H9 (cell line): ENCODE measurements around the gene INTS12. TPM values are rescaled to one million over a fixed set of nuclear protein-coding genes. Genes with fewer than 3 reads are reported as not detected.

Experiments
- DNase-seq: peaks from one replicate; pipeline ENCODE4 v3.0.0-alpha.2; 2017
- H2AFZ ChIP-seq: one replicate; pipeline ENCODE4 v1.6.1; 2013; ENCODE audit warnings: mild to moderate bottlenecking, low read length, control low read depth, moderate library complexity
- H2AK5ac ChIP-seq: 2 replicates; pipeline ENCODE4 v1.6.1; 2013; ENCODE audit warnings: low read length, control low read depth, mixed read lengths; ENCODE audit not compliant: insufficient read length
- H2BK120ac ChIP-seq: one replicate; pipeline ENCODE4 v1.6.1; 2013; ENCODE audit warnings: low read depth, mild to moderate bottlenecking, low read length, control low read depth, inconsistent platforms; ENCODE audit not compliant: poor library complexity, severe bottlenecking
- H2BK12ac ChIP-seq: 2 replicates; pipeline ENCODE4 v1.6.1; 2013; ENCODE audit warnings: low read length, control low read depth, mixed read lengths, low read depth; ENCODE audit not compliant: insufficient read length
- H2BK15ac ChIP-seq: 2 replicates; pipeline ENCODE4 v1.6.1; 2013; ENCODE audit warnings: low read depth, low read length, control low read depth
- H2BK20ac ChIP-seq: one replicate; pipeline ENCODE4 v1.6.1; 2013; ENCODE audit warnings: low read depth, mild to moderate bottlenecking, low read length, control low read depth, inconsistent platforms; ENCODE audit not compliant: poor library complexity, severe bottlenecking
- H2BK5ac ChIP-seq: 2 replicates; pipeline ENCODE4 v1.6.1; 2013; ENCODE audit warnings: low read length, control low read depth, mixed read lengths; ENCODE audit not compliant: insufficient read length
- H3K14ac ChIP-seq: 2 replicates; pipeline ENCODE4 v1.6.1; 2013; ENCODE audit warnings: low read length, control low read depth; ENCODE audit not compliant: insufficient read depth
- H3K18ac ChIP-seq: 2 replicates; pipeline ENCODE4 v1.6.1; 2013; ENCODE audit warnings: low read depth, mild to moderate bottlenecking, mixed read lengths, low read length, control low read depth; ENCODE audit not compliant: insufficient read length
- H3K23ac ChIP-seq: 2 replicates; pipeline ENCODE4 v1.6.1; 2013; ENCODE audit warnings: low read length, control low read depth, mixed read lengths, low read depth; ENCODE audit not compliant: insufficient read length
- H3K23me2 ChIP-seq: 2 replicates; pipeline ENCODE4 v1.6.1; 2013; ENCODE audit warnings: low read depth, mild to moderate bottlenecking, mixed read lengths, low read length, control low read depth; ENCODE audit not compliant: insufficient read length, poor library complexity, severe bottlenecking
- H3K27ac ChIP-seq: 2 replicates; pipeline ENCODE4 v1.5.1; 2013; ENCODE audit warnings: low read length, control low read depth, mixed read lengths, low read depth; ENCODE audit not compliant: insufficient read length
- H3K27me3 ChIP-seq: 2 replicates; pipeline ENCODE4 v1.6.1; 2013; ENCODE audit warnings: low read length, control low read depth, inconsistent platforms; ENCODE audit not compliant: insufficient read depth
- H3K4ac ChIP-seq: 2 replicates; pipeline ENCODE4 v1.6.1; 2013; ENCODE audit warnings: low read depth, mild to moderate bottlenecking, control low read depth, inconsistent platforms, low read length, moderate library complexity
- H3K4me1 ChIP-seq: 2 replicates; pipeline ENCODE4 v1.6.1; 2013; ENCODE audit warnings: low read length, control low read depth, inconsistent platforms; ENCODE audit not compliant: insufficient read depth
- H3K4me2 ChIP-seq: 2 replicates; pipeline ENCODE4 v1.6.1; 2013; ENCODE audit warnings: low read length, control low read depth, mixed read lengths; ENCODE audit not compliant: insufficient read length, insufficient read depth
- H3K56ac ChIP-seq: 2 replicates; pipeline ENCODE4 v1.6.1; 2013; ENCODE audit warnings: low read depth, mild to moderate bottlenecking, mixed read lengths, low read length, control low read depth; ENCODE audit not compliant: insufficient read length
- H3K79me1 ChIP-seq: 2 replicates; pipeline ENCODE4 v1.6.1; 2013; ENCODE audit warnings: low read depth, mild to moderate bottlenecking, moderate library complexity, low read length, control low read depth, inconsistent platforms; ENCODE audit not compliant: insufficient read depth, poor library complexity, severe bottlenecking
- H3K79me2 ChIP-seq: 2 replicates; pipeline ENCODE4 v1.6.1; 2013; ENCODE audit warnings: low read length, control low read depth, inconsistent platforms; ENCODE audit not compliant: insufficient read depth
- H3K9ac ChIP-seq: 2 replicates; pipeline ENCODE4 v1.6.1; 2013; ENCODE audit warnings: low read length, control low read depth, mixed read lengths; ENCODE audit not compliant: insufficient read length; ENCODE audit errors: extremely low read depth
- H3K9me3 ChIP-seq: one replicate; pipeline ENCODE4 v1.6.1; 2013; ENCODE audit warnings: low read depth, low read length, inconsistent platforms; ENCODE audit not compliant: control insufficient read depth
- H3T11ph ChIP-seq: one replicate; pipeline ENCODE4 v1.6.1; 2013; ENCODE audit warnings: mild to moderate bottlenecking, low read length, control low read depth, inconsistent platforms
- H4K20me1 ChIP-seq: one replicate; pipeline ENCODE4 v1.6.1; 2013; ENCODE audit not compliant: control insufficient read depth, insufficient read length, insufficient read depth
- H4K5ac ChIP-seq: 2 replicates; pipeline ENCODE4 v1.6.1; 2013; ENCODE audit warnings: low read depth, mild to moderate bottlenecking, mixed read lengths, low read length, control low read depth; ENCODE audit not compliant: insufficient read length
- H4K8ac ChIP-seq: replicated peaks from 2 replicates; pipeline ENCODE4 v1.6.1; 2013; ENCODE audit warnings: low read length, control low read depth, mixed read lengths, low read depth; ENCODE audit not compliant: insufficient read length
- H4K91ac ChIP-seq: 2 replicates; pipeline ENCODE4 v1.6.1; 2013; ENCODE audit warnings: low read depth, mild to moderate bottlenecking, moderate library complexity, mixed read lengths, low read length, control low read depth; ENCODE audit not compliant: insufficient read length
- H3K27ac Mint-ChIP-seq, 3 experiments: 2 replicates in 2 of 3; 3 replicates in 1 of 3; pipeline ENCODE4 v1.8.0; 2020 to 2021; ENCODE audit warnings: mixed read lengths in 3 of 3, mild to moderate bottlenecking in 1 of 3, moderate library complexity in 1 of 3
- H3K27me3 Mint-ChIP-seq: 2 replicates; pipeline ENCODE4 v1.8.0; 2021; ENCODE audit warnings: low read depth, mild to moderate bottlenecking, moderate library complexity, mixed read lengths
- H3K36me3 Mint-ChIP-seq, 3 experiments: 2 replicates in 2 of 3; 3 replicates in 1 of 3; pipeline ENCODE4 v1.8.0; 2020 to 2021; ENCODE audit warnings: low read depth in 3 of 3, mixed read lengths in 3 of 3; ENCODE audit not compliant: insufficient read depth in 1 of 3
- H3K4me1 Mint-ChIP-seq, 2 experiments: 2 replicates each; pipeline ENCODE4 v1.8.0; 2020; ENCODE audit warnings: mixed read lengths in 2 of 2
- H3K4me3 Mint-ChIP-seq, 2 experiments: 2 replicates in 1 of 2; 3 replicates in 1 of 2; pipeline ENCODE4 v1.8.0; 2020 to 2021; ENCODE audit warnings: mild to moderate bottlenecking in 2 of 2, mixed read lengths in 2 of 2, moderate library complexity in 1 of 2
- H3K9me3 Mint-ChIP-seq, 2 experiments: 2 replicates in 1 of 2; 3 replicates in 1 of 2; pipeline ENCODE4 v1.8.0; 2020; ENCODE audit warnings: mild to moderate bottlenecking in 2 of 2, mixed read lengths in 2 of 2, moderate library complexity in 1 of 2
- CTCF ChIP-seq: fragments of 200-600 bp; sonication (generic); conservative IDR thresholded peaks from 3 replicates; pipeline ENCODE4 v1.8.0; 2021; ENCODE audit warnings: antibody characterized with exemption, mild to moderate bottlenecking
- WGBS: extraction: QIAGEN DNeasy Blood & Tissue Kit; methylation state at CpG from one replicate; pipeline ENCODE4 v1.1.7; 2013; ENCODE audit warnings: missing lambda C conversion rate, low lambda C conversion rate, mixed read lengths; ENCODE audit not compliant: insufficient read length; ENCODE audit errors: extremely low coverage; 5-methylcytosine and 5-hydroxymethylcytosine counted together
- total RNA-seq: library from RNA; stranded (reverse); gene quantifications from 2 replicates; pipeline ENCODE4 v1.2.1, GENCODE V29; 2021

The INTS12 gene
- total RNA-seq, 1 experiment from 2014 or later, result 15.6 TPM

GRCh38 chr4:105659190-105659589 is 49.3 kb downstream of the INTS12 start:
- Mint-ChIP-seq H3K27ac (no peak overlapping the region), H3K9me3 (no peaks in the 10 kb centered on the region), H3K36me3 (no peaks in the 10 kb centered on the region), H3K4me1 (no peaks in the 10 kb centered on the region), H3K4me3 (no peak overlapping the region), H3K27me3 (peaks cover 4% of the 10 kb centered on the region)
- Histone ChIP-seq H4K5ac (no peak overlapping the region), H4K8ac (no peak overlapping the region), H3K79me1 (no peaks in the 10 kb centered on the region), H2BK20ac (no peak overlapping the region), H3T11ph (no peak overlapping the region), H3K23ac (no peak overlapping the region), H2BK5ac (no peak overlapping the region), H3K4me2 (no peak overlapping the region), H4K20me1 (no peaks in the 10 kb centered on the region), H3K9ac (no peak overlapping the region), H3K23me2 (no peaks in the 10 kb centered on the region), H2BK120ac (no peak overlapping the region), H3K18ac (no peak overlapping the region), H3K56ac (no peak overlapping the region), H4K91ac (no peak overlapping the region), H3K4ac (no peak overlapping the region), H3K27ac (no peak overlapping the region), H3K14ac (no peak overlapping the region; the same call in 1 of the 2 replicates), H3K27me3 (no peaks in the 10 kb centered on the region), H3K79me2 (no peaks in the 10 kb centered on the region), H3K4me1 (no peaks in the 10 kb centered on the region), H2AK5ac (no peak overlapping the region), H3K9me3 (no peaks in the 10 kb centered on the region), H2BK15ac (no peak overlapping the region), H2AFZ (no peak overlapping the region), H2BK12ac (no peak overlapping the region)
- no peak for TF ChIP-seq CTCF
- DNase-seq, result no peak
- no CpG with 5 or more reads among the region's 6 CpGs for WGBS
